ENCODE measurements around the gene MAN2B2.

Gene MAN2B2

DNA sequence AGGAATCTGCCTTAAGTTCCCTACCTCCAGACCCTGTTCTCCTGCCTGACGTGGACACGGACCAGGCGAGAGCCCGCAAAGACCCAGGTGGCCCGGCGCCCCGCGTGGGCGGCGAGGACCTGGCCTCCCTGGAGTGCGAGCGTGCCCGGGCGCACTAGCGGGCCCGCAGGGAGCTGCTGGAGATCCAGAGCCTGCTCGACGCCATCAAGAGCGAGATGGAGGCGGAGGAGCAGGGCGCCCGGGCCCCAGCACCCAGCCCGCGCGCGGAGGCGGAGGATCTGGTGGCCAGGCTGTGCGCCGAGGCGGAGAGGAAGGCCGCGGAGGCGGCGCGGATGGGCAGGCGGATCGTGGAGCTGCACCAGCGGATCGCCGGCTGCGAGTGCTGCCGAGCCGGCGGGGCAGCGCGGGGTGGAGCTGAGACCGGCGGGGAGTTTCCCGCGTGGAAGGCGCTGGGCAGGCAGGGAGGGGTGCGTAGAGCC lies 83.6 kb downstream of the MAN2B2 start:
- ChIA-PET POLR2A (interaction anchor here (1.4 to 1.8 kb wide), 2 partner anchors 15 to 18 kb away, joined by 4 to 8 read pairs; partner anchors contain the start of gene MRFAP1), CTCF (interaction anchor here (0.9 to 1.7 kb wide), 4 partner anchors 9 to 16 kb away, joined by 3 to 6 read pairs (median 3); no protein-coding TSS in a partner anchor)
- no peak for DNase-seq (ENCODE audit: low read depth, low spot score)
- TF ChIP-seq, protein P1, sequence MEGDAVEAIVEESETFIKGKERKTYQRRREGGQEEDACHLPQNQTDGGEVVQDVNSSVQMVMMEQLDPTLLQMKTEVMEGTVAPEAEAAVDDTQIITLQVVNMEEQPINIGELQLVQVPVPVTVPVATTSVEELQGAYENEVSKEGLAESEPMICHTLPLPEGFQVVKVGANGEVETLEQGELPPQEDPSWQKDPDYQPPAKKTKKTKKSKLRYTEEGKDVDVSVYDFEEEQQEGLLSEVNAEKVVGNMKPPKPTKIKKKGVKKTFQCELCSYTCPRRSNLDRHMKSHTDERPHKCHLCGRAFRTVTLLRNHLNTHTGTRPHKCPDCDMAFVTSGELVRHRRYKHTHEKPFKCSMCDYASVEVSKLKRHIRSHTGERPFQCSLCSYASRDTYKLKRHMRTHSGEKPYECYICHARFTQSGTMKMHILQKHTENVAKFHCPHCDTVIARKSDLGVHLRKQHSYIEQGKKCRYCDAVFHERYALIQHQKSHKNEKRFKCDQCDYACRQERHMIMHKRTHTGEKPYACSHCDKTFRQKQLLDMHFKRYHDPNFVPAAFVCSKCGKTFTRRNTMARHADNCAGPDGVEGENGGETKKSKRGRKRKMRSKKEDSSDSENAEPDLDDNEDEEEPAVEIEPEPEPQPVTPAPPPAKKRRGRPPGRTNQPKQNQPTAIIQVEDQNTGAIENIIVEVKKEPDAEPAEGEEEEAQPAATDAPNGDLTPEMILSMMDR (IDR thresholded peaks at IDR 0.05; ENCODE audit: insufficient read depth, low read length, missing control alignments): no peak
- peak overlapping the region; percentile 43 for H3K4me3 ChIP-seq (ENCODE audit: low read depth, low read length)

DNA sequence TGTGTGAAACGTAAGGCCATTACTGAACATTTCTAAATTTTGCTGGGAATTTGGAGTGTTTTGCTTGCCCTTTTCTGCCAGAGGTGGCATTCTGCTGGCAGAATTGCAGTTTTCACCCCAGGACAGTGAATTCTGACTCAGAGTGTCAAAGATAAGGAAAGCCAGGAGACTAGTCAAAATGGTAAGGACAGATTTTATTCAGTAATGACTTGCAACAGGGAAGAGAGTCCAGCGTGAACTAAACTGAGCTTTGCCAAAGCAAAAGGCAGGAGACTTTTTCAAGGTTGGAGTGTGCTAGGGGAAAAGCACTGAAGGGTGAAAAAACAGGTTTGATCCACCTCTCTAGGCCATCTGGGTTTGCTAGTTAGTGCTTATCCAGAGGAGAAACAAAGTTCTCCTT lies 84.9 kb downstream of the MAN2B2 start:
- H3K4me3 ChIP-seq (ENCODE audit: low read depth, low read length): no peak overlapping the region
- POLR2A ChIA-PET: no interaction called here
- TF ChIP-seq, protein P1 (IDR thresholded peaks at IDR 0.05; ENCODE audit: insufficient read depth, low read length, missing control alignments): no peak
- CTCF ChIA-PET: interaction anchor here (1.7 kb wide), 1 partner anchor 19 kb away, joined by 4 read pairs; no protein-coding TSS in a partner anchor
- no peak for DNase-seq (ENCODE audit: low read depth, low spot score)

DNA sequence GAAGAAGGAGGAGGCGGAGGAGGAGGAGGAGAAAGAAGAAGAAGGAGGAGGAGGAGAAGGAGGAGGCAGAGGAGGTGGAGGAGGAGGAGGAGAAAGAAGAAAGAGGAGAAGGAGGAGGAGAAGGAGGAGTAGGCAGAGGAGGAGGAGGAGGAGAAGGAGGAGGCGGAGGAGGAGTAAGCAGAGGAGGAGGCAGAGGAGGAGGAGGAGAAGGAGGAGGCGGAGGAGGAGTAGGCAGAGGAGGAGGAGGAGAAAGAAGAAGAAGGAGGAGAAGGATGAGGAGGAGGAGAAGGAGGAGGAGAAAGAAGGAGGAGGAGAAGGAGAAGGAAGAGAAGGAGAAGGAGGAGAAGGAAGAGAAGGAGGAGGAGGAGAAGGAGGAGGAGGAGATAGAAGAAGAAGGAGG lies 85.4 kb downstream of the MAN2B2 start:
- ChIA-PET CTCF (interaction anchor here (1.7 kb wide), 1 partner anchor 19 kb away, joined by 4 read pairs; no protein-coding TSS in a partner anchor), POLR2A (no interaction called here)
- TF ChIP-seq, protein P1 (IDR thresholded peaks at IDR 0.05; ENCODE audit: insufficient read depth, low read length, missing control alignments): no peak
- no peak for DNase-seq (ENCODE audit: low read depth, low spot score)
- H3K4me3 ChIP-seq (ENCODE audit: low read depth, low read length): no peak overlapping the region

DNA sequence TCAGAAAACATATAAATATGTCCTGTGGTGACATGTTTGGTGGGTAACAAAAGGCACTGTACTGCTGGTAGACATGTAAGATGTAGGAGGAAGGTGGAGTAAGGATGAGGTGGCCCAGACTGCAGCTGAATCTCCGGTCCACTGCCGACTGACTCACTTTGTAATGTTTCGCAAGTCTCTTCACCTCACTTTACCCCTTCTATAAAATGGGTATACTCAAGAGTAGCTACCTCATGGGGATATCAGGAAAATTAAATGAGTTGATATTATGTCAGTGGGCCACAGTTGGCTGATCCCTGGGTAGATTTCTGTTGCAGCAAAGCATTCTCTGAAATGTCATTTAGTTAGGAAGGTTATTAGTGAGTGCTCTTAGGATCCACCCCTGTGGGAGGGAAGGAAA lies 87.6 kb downstream of the MAN2B2 start:
- ChIA-PET CTCF (interaction anchor here (2.0 kb wide), 1 partner anchor 12 kb away, joined by 7 read pairs; no protein-coding TSS in a partner anchor), POLR2A (interaction anchor here (1.3 kb wide), 1 partner anchor 18 kb away, joined by 4 read pairs; no protein-coding TSS in a partner anchor)
- no peak for DNase-seq (ENCODE audit: low read depth, low spot score)
- TF ChIP-seq, protein P1 (IDR thresholded peaks at IDR 0.05; ENCODE audit: insufficient read depth, low read length, missing control alignments): no peak
- H3K4me3 ChIP-seq (ENCODE audit: low read depth, low read length): no peak overlapping the region

DNA sequence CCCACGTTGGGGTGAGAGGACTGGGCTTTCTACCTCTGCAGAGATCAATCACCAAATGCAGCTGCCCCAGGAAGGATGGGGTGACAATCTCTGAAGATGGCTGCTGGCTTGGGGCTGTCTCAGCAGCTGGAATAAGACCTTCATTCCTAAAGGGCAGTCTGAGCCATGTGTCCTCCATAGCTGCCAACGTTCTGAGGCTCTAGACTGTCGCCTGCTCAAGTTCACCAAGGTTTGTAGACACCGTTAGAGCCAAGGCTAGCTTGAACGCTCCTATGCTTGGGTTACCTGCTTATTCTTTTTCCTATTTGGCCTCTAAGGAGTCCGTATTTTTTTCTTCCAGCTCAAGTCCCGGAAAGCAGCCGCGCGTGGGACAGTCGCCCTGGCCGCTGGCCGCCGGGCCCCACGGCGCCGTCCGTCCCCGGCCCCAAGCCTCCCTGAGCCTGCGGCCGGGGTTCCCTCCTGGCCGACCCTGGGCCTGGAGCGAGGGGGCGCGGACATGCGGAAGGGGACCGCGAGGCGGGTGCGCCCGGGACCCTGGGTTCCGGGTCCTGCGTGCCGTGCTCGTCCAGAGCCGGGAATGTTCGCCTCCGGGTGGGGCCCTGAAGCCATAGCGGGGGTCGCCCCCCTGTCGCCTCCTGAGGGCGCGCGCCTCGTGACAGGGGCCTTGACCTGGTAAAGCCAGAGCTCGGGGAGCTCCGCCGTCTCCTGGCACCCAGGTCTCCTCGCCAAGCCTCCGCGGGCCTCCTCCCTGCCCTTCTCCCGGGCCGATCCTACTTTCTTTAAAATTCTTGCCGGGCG lies 88.8 kb downstream of the MAN2B2 start:
- POLR2A ChIA-PET: interaction anchor here (1.0 to 2.1 kb wide), 4 partner anchors 10 to 46 kb away, joined by 3 to 13 read pairs (median 4); partner anchors contain the start of genes MRFAP1 and MRFAP1L1
- no peak overlapping the region; the same call in 1 of the 2 replicates for H3K4me3 ChIP-seq (ENCODE audit: low read depth, low read length)
- TF ChIP-seq, protein P1 (IDR thresholded peaks at IDR 0.05; ENCODE audit: insufficient read depth, low read length, missing control alignments): no peak
- CTCF ChIA-PET: interaction anchor here (0.6 to 1.9 kb wide), 5 partner anchors 10 to 420 kb away, joined by 3 to 6 read pairs (median 3); a partner anchor contains a TSS
- DNase-seq (ENCODE audit: low read depth, low spot score): no peak

DNA sequence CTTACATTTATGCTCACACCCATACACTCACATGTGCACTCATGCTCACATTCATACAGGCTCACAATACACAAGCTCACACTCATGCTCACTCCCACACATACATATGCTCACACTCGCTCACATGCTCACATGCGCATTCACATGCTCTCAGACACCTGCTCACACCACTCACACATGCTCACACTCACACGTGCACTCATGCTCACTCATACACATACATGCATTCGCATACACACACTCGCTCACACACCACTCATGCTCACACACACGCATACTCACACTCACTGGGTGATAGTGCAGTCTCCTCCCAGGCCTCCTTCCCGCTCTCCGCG lies 90.3 kb downstream of the MAN2B2 start:
- POLR2A ChIA-PET: no interaction called here

More for the DNA sequence above, 90.3 kb downstream of the MAN2B2 start:
- TF ChIP-seq, protein P1 (IDR thresholded peaks at IDR 0.05; ENCODE audit: insufficient read depth, low read length, missing control alignments): no peak
- CTCF ChIA-PET: no interaction called here
- DNase-seq (ENCODE audit: low read depth, low spot score): no peak
- H3K4me3 ChIP-seq (ENCODE audit: low read depth, low read length): no peak overlapping the region

Measured in AG04449 (cell line).